HG03039 (cell line): ENCODE results near the gene NLGN4X.
"Not testable (repeated sequence)": the region's sequence is repeated elsewhere in the genome, so short reads cannot be mapped to it uniquely, and the experiment has no call there.

Experiments used
- ATAC-seq: cut with Tn5 transposase; IDR thresholded peaks from one replicate; pipeline ENCODE4 v1.9.1; 2021; ENCODE audit warnings: mild to moderate bottlenecking, moderate library complexity; ENCODE audit not compliant: unreplicated experiment

The NLGN4X gene

GRCh38 chrX:6015423-6015822, 213.2 kb downstream of the NLGN4X start:
- no peak for ATAC-seq

- no peak for ATAC-seq
These were observed 216.3 kb downstream of the NLGN4X start for GRCh38 chrX:6012357-6012756.

GRCh38 chrX:6005856-6006255, 222.8 kb downstream of the NLGN4X start:
- no peak for ATAC-seq

GRCh38 chrX:6004529-6004928, 224.1 kb downstream of the NLGN4X start:
- no peak for ATAC-seq

- no peak for ATAC-seq
These were observed 226.6 kb downstream of the NLGN4X start for GRCh38 chrX:6002056-6002455.

- ATAC-seq: no peak
These were observed 229.8 kb downstream of the NLGN4X start for GRCh38 chrX:5998901-5999300.

GRCh38 chrX:5998456-5998855, 230.2 kb downstream of the NLGN4X start:
- ATAC-seq: no peak

GRCh38 chrX:5991393-5991792, 237.3 kb downstream of the NLGN4X start:
- no peak for ATAC-seq

- no peak for ATAC-seq
These were observed 249.3 kb downstream of the NLGN4X start for GRCh38 chrX:5979338-5979737.

- no peak for ATAC-seq
These were observed 252.3 kb downstream of the NLGN4X start for GRCh38 chrX:5976332-5976731.

GRCh38 chrX:5971300-5971699, 257.4 kb downstream of the NLGN4X start:
- no peak for ATAC-seq

GRCh38 chrX:5965406-5965805, 263.3 kb downstream of the NLGN4X start:
- no peak for ATAC-seq

GRCh38 chrX:5959286-5959685, 269.4 kb downstream of the NLGN4X start:
- ATAC-seq: no peak

- ATAC-seq: no peak
These were observed 270.1 kb downstream of the NLGN4X start for GRCh38 chrX:5958523-5958922.

GRCh38 chrX:5957506-5957905, 271.2 kb downstream of the NLGN4X start:
- no peak for ATAC-seq

GRCh38 chrX:5936438-5936837, 292.2 kb downstream of the NLGN4X start:
- ATAC-seq: no peak

GRCh38 chrX:5928224-5928623, 300.4 kb downstream of the NLGN4X start:
- ATAC-seq: no peak

- no peak for ATAC-seq
These were observed 311.7 kb downstream of the NLGN4X start for GRCh38 chrX:5916945-5917344.

- ATAC-seq: no peak
These were observed 312.9 kb downstream of the NLGN4X start for GRCh38 chrX:5915783-5916182.

GRCh38 chrX:5907207-5907606, 321.5 kb downstream of the NLGN4X start:
- no peak for ATAC-seq

- ATAC-seq: not testable (repeated sequence)
These were observed 325.0 kb downstream of the NLGN4X start for GRCh38 chrX:5903586-5904190.

- no peak for ATAC-seq
These were observed 330.2 kb downstream of the NLGN4X start for GRCh38 chrX:5898463-5898862.

- no peak for ATAC-seq
These were observed 337.3 kb downstream of the NLGN4X start for GRCh38 chrX:5891378-5891777.
